Lung (tissue), 12 donors: ENCODE measurements around the gene DHRS3. TPM values are rescaled to one million over a fixed set of nuclear protein-coding genes. Genes with fewer than 3 reads are reported as not detected.

Experiments
- ATAC-seq: fragments of 200-7000 bp; cut with Tn5 transposase; one replicate; pipeline ENCODE4 v1.9.1; 2020; ENCODE audit warnings: moderate number of reproducible peaks; ENCODE audit not compliant: insufficient read depth, low FRiP score
- DNase-seq, 3 donors: peaks; one replicate each; pipeline ENCODE4 v3.0.0-alpha.2; 2013 to 2017
- H3K27ac ChIP-seq, 2 donors: one replicate each; pipeline ENCODE4 v1.5.1; 2013; ENCODE audit warnings: mild to moderate bottlenecking in 2 of 2, moderate library complexity in 2 of 2, control low read depth in 1 of 2, inconsistent platforms in 1 of 2, low read depth in 1 of 2, low read length in 1 of 2
- H3K27me3 ChIP-seq, 3 donors: one replicate each; pipeline ENCODE4 v1.5.1; 2013; ENCODE audit warnings: low read length in 2 of 3; ENCODE audit not compliant: control insufficient read depth in 3 of 3, insufficient read depth in 3 of 3
- H3K36me3 ChIP-seq, 4 donors: one replicate each; pipeline ENCODE4 v1.5.1; 2013; ENCODE audit warnings: low read length in 4 of 4, mild to moderate bottlenecking in 1 of 4, moderate library complexity in 1 of 4; ENCODE audit not compliant: control insufficient read depth in 4 of 4, insufficient read depth in 4 of 4
- H3K4me1 ChIP-seq, 5 donors: one replicate each; pipeline ENCODE4 v1.5.1; 2013; ENCODE audit warnings: low read length in 5 of 5, mild to moderate bottlenecking in 2 of 5, moderate library complexity in 1 of 5; ENCODE audit not compliant: control insufficient read depth in 5 of 5, insufficient read depth in 5 of 5
- H3K4me3 ChIP-seq: one replicate; pipeline ENCODE4 v1.5.1; 2013; ENCODE audit warnings: mild to moderate bottlenecking, control low read depth, moderate library complexity
- H3K9ac ChIP-seq, 2 donors: one replicate each; pipeline ENCODE4 v1.5.1; 2013; ENCODE audit warnings: low read length in 2 of 2, control low read depth in 1 of 2; ENCODE audit not compliant: insufficient read depth in 1 of 2
- H3K9me3 ChIP-seq, 4 donors: one replicate each; pipeline ENCODE4 v1.5.1; 2013; ENCODE audit warnings: low read length in 3 of 4, mild to moderate bottlenecking in 1 of 4, moderate library complexity in 1 of 4; ENCODE audit not compliant: control insufficient read depth in 4 of 4, insufficient read depth in 3 of 4
- WGBS, 2 donors: extraction: QIAGEN DNeasy Blood & Tissue Kit; methylation state at CpG; one replicate each; pipeline ENCODE4 v1.1.7; 2013; 5-methylcytosine and 5-hydroxymethylcytosine counted together
- polyA plus RNA-seq, 2 donors: library from polyadenylated mRNA; stranded (reverse); fragments of 200-250 nt; gene quantifications; one replicate each; pipeline ENCODE4 v1.2.1, GENCODE V29; 2013
- total RNA-seq, 2 donors: library from RNA; depleted of rRNA in 1 of 2; stranded (reverse); fragments of >200 nt in 1 of 2; gene quantifications; one replicate each; pipeline ENCODE4 v1.2.1, GENCODE V29; 2014 to 2021
- TF ChIP-seq, protein P1 (sequence below): IDR thresholded peaks from 2 replicates; pipeline ENCODE4 v1.5.1; 2012; ENCODE audit warnings: mild to moderate bottlenecking; ENCODE audit errors: control extremely low read depth, extremely low read depth
- donor health status: control.
- donor health status: control.
- donor health status: Bipolar disorder and iron deficiency.
- donor health status: healthy.
- donor health status: DM: yes; HTN: yes; CAD: no.

The DHRS3 gene
- total and polyA plus RNA-seq, 4 donors, result 56.7 to 109 (median 79.8) TPM

DNA sequence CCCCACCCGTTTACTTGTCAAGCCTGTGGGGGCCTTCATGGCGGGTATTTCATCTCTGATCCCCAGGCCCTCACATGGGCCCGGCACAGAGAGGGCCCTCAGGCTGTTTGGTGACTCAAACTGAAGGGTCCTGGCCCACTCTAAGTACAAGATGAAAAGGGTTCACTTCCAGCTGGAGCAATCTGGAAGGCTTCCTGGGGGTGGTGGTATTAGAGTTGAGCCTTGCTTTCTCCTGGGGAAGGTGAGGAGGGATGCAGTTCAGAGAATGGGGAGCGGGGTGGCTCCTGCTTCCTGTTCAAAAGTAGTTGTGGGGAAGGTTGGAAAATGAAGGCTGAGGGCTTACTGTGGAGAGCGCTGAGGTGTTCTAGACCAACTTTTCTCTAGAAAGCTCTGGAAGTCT is 47.7 kb downstream of the DHRS3 start:
- H3K27me3 ChIP-seq, result no peaks in the 10 kb centered on the region
- ATAC-seq, result no peak
- TF ChIP-seq, protein P1, sequence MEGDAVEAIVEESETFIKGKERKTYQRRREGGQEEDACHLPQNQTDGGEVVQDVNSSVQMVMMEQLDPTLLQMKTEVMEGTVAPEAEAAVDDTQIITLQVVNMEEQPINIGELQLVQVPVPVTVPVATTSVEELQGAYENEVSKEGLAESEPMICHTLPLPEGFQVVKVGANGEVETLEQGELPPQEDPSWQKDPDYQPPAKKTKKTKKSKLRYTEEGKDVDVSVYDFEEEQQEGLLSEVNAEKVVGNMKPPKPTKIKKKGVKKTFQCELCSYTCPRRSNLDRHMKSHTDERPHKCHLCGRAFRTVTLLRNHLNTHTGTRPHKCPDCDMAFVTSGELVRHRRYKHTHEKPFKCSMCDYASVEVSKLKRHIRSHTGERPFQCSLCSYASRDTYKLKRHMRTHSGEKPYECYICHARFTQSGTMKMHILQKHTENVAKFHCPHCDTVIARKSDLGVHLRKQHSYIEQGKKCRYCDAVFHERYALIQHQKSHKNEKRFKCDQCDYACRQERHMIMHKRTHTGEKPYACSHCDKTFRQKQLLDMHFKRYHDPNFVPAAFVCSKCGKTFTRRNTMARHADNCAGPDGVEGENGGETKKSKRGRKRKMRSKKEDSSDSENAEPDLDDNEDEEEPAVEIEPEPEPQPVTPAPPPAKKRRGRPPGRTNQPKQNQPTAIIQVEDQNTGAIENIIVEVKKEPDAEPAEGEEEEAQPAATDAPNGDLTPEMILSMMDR, result no peak

DNA sequence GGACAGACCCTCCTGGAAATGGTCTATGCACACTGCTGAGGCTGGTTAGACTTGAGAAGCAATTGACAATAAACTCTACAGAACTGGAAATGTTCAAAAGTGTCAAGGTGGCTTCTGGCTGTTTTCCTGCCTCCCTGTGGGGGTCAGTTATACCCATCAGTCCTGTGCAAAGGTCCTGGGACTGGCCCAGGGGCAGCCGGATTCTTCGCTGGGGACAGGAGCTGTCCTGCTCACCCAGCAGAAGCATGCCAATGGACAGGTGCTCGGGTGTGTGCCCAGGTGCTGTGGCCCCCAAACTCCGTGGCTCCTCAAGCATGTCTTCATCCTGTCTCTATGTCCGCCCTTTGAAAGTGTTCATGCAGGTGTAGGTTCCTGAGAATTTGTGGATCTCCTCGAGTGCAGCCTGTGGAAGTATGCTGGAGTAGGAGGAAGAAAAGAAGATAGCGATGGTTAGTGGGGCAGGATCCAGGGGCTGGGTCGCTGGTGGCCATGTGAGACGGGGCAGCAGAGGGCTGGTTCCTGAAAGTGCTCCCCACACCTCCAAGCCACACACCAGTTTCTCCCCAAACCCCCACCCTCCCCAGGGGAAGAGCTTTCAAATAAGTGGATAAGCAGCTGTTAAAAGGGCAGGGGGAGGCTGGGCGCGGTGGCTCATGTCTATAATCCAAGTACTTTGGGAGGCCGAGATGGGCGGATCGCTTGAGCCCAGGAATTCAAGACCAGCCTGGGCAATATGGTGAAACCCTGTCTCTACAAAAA is 49.8 kb downstream of the DHRS3 start:
- Histone ChIP-seq H3K9ac (no peak overlapping the region), H3K4me3 (no peak overlapping the region), H3K36me3 (peaks cover 0 to 26% (median 11%) of the 10 kb centered on the region in 4 donors), H3K27me3 (no peaks in the 10 kb centered on the region), H3K4me1 (peaks cover 3 to 11% (median 7%) of the 10 kb centered on the region in 5 donors), H3K27ac (no peak overlapping the region), H3K9me3 (peaks cover 0 to 7% (median 3%) of the 10 kb centered on the region in 4 donors)
- 94 to 96% methylated on average over 14 of the region's 14 CpGs for WGBS, 2 donors
- TF ChIP-seq, protein P1, result no peak
- ATAC-seq, result no peak
- DNase-seq, result no peak

More for the DNA sequence above, 47.7 kb downstream of the DHRS3 start:
- Histone ChIP-seq H3K9me3 (no peaks in the 10 kb centered on the region), H3K27ac (no peak overlapping the region), H3K9ac (no peak overlapping the region), H3K4me1 (peaks cover 0 to 3% (median under 1%) of the 10 kb centered on the region in 5 donors), H3K4me3 (no peak overlapping the region), H3K36me3 (peaks cover 0 to 38% (median 14%) of the 10 kb centered on the region in 4 donors)
- DNase-seq, result no peak
- WGBS, 2 donors, result 90 to 96% methylated on average over 5 of the region's 5 CpGs

DNA sequence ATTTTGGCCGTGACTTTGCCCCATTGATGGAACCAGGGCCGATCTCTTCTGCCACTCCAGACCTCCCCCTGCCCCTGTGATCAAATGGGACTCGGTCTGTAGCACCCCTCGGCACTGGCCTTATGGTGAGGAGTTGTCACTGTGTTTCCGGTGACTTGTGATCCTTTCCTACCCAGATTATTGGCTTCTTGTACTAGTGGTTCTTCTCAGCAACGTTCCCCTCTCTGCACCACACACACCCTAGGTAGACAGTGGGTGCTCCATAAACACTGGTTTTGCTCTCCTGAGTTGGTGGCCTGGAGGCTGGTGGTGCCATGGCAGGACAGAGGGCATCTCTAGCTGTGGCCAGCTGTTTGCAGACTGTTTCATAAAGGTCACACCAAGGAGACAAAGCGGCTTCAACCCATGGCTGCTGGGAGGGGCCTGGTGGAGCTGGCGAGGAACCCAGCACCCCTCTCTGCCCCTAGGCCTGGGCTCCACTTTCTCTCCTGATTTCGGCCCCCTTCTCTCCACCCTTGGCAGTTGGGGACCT is 50.7 kb downstream of the DHRS3 start:
- H3K4me1 ChIP-seq, result peaks cover 3 to 8% (median 7%) of the 10 kb centered on the region in 5 donors
- ATAC-seq (no peak), DNase-seq (no peak)
- H3K27ac ChIP-seq, result no peak overlapping the region
- 92 to 96% methylated on average over 9 of the region's 9 CpGs for WGBS, 2 donors
- TF ChIP-seq, protein P1, result no peak
- no peak overlapping the region for H3K9ac ChIP-seq
- no peak overlapping the region for H3K4me3 ChIP-seq
- peaks cover 0 to 22% (median 9%) of the 10 kb centered on the region in 4 donors for H3K36me3 ChIP-seq
- no peaks in the 10 kb centered on the region for H3K27me3 ChIP-seq
- peaks cover 0 to 14% (median 6%) of the 10 kb centered on the region in 4 donors for H3K9me3 ChIP-seq
